HepG2 (cell line): ENCODE measurements around the gene NEIL1. TPM values are rescaled to one million over a fixed set of nuclear protein-coding genes. Genes with fewer than 3 reads are reported as not detected.

Experiments used
- ATAC-seq: fragments of 200-7000 bp; cut with Tn5 transposase; 3 replicates; pipeline ENCODE4 v1.9.1; 2020; ENCODE audit warnings: mild to moderate bottlenecking, moderate library complexity
- BruUV-seq: library from RNA; stranded (reverse); fragments of 400-500 nt; replicated peaks from 2 replicates; lab custom pipeline; 2021; lab: Mats Ljungman, UMichigan
- CTCF ChIA-PET: fragments of 300-600 bp; formaldehyde crosslinking; extraction: SDS; loops from one replicate; lab custom pipeline; 2021; ENCODE audit warnings: low total read pairs, inconsistent platforms, low intra/inter-chr PET ratio; lab: Yijun Ruan, JAX
- POLR2A ChIA-PET: fragments of 350-600 bp; sonication (Branson Sonifier 250); formaldehyde crosslinking; loops from one replicate; lab custom pipeline; 2020; ENCODE audit warnings: antibody characterized with exemption, inconsistent platforms; lab: Yijun Ruan, JAX
- DNase-seq: peaks from one replicate; pipeline ENCODE4 v3.0.0-alpha.2; 2015; ENCODE audit warnings: low spot score
- FAIRE-seq: peaks from 3 replicates; lab custom pipeline; 2011; peaks lifted over from hg19 to GRCh38; lab: Jason Lieb, UNC
- H2AFZ ChIP-seq: one replicate; pipeline ENCODE4 v1.6.1; 2011; ENCODE audit warnings: low read length, inconsistent platforms
- H3K27ac ChIP-seq: fragments of 300-600 bp; 3 replicates; pipeline ENCODE4 v1.8.0; 2011; ENCODE audit warnings: mixed run types, mild to moderate bottlenecking, mixed read lengths, low read length, inconsistent platforms; ENCODE audit not compliant: insufficient read depth; ENCODE audit errors: extremely low read length
- H3K27me3 ChIP-seq, 2 experiments: fragments of 200-600 bp in 1 of 2; 2 replicates in 1 of 2; 3 replicates in 1 of 2; pipeline versions ENCODE4 v1.6.0 to v1.8.0; 2011; ENCODE audit warnings: low read length in 2 of 2, mild to moderate bottlenecking in 2 of 2, moderate library complexity in 2 of 2, inconsistent platforms in 1 of 2; ENCODE audit not compliant: insufficient read depth in 2 of 2, control insufficient read depth in 1 of 2
- H3K36me3 ChIP-seq, 2 experiments: fragments of 200-600 bp in 1 of 2; replicated peaks in 1 of 2; 2 replicates in 1 of 2; 3 replicates in 1 of 2; pipeline versions ENCODE4 v1.5.1 to v1.8.0; 2011; ENCODE audit warnings: low read length in 2 of 2, inconsistent platforms in 1 of 2; ENCODE audit not compliant: insufficient read depth in 2 of 2, control insufficient read depth in 1 of 2
- H3K4me1 ChIP-seq: 2 replicates; pipeline ENCODE4 v1.5.1; 2012; ENCODE audit warnings: low read length, inconsistent platforms; ENCODE audit not compliant: insufficient read depth
- H3K4me2 ChIP-seq: 2 replicates; pipeline ENCODE4 v1.6.0; 2011; ENCODE audit warnings: low read depth, low read length, inconsistent platforms
- H3K4me3 ChIP-seq, 3 experiments: fragments of 200-600 bp in 1 of 3; sonication (generic), shearing (Covaris generic) in 1 of 3; replicated peaks in 1 of 3; 2 replicates each; pipeline ENCODE4 v1.5.1; 2011 to 2016; ENCODE audit warnings: low read length in 3 of 3, inconsistent platforms in 2 of 3, low read depth in 2 of 3, mild to moderate bottlenecking in 2 of 3, control low read depth in 1 of 3, mixed read lengths in 1 of 3; ENCODE audit not compliant: insufficient read depth in 1 of 3
- H3K79me2 ChIP-seq: one replicate; pipeline ENCODE4 v1.6.1; 2011; ENCODE audit warnings: low read length, inconsistent platforms; ENCODE audit not compliant: insufficient read depth
- H3K9ac ChIP-seq: 2 replicates; pipeline ENCODE4 v1.6.0; 2011; ENCODE audit warnings: mild to moderate bottlenecking, low read depth, low read length, inconsistent platforms; ENCODE audit not compliant: insufficient read depth
- H3K9me3 ChIP-seq: 2 replicates; pipeline ENCODE4 v1.5.1; 2012; ENCODE audit warnings: mild to moderate bottlenecking, low read length
- H4K20me1 ChIP-seq: 2 replicates; pipeline ENCODE4 v1.6.0; 2011; ENCODE audit warnings: inconsistent platforms, mild to moderate bottlenecking, low read length, moderate library complexity; ENCODE audit not compliant: insufficient read depth
- REPIN1 ChIP-seq: sonication (generic); formaldehyde crosslinking; IDR thresholded peaks from 2 replicates; pipeline ENCODE4 v1.8.0; 2022; ENCODE audit warnings: missing genetic modification reagents, low read depth, mild to moderate bottlenecking, borderline replicate concordance
- SOX6 ChIP-seq, 2 experiments: fragments of 450-650 bp in 1 of 2; sonication (generic) in 1 of 2; formaldehyde crosslinking in 1 of 2; IDR thresholded peaks; 2 replicates each; pipeline versions ENCODE4 v1.4.0 to v1.6.1; 2017 to 2020; ENCODE audit warnings: antibody characterized with exemption in 1 of 2, mild to moderate bottlenecking in 1 of 2, missing genetic modification reagents in 1 of 2
- ZFX ChIP-seq: sonication (generic); formaldehyde crosslinking; IDR thresholded peaks from 2 replicates; pipeline ENCODE4 v1.4.0; 2020; ENCODE audit warnings: mild to moderate bottlenecking, low read depth, missing genetic modification reagents, moderate library complexity
- ZSCAN21 ChIP-seq: sonication (generic); formaldehyde crosslinking; IDR thresholded peaks from 2 replicates; pipeline ENCODE4 v1.8.0; 2022; ENCODE audit warnings: mild to moderate bottlenecking, missing genetic modification reagents, moderate library complexity, borderline replicate concordance
- WGBS: methylation state at CpG from one replicate; pipeline ENCODE4 v1.1.6; 2017; ENCODE audit warnings: low lambda C conversion rate; 5-methylcytosine and 5-hydroxymethylcytosine counted together
- in situ Hi-C: cut with HindIII; loops from 2 replicates; pipeline ENCODE4 v1.10.0; 2017; ENCODE audit warnings: low pct_unique_long_range_greater_than_20kb; ENCODE audit not compliant: extremely low pct_ligation_motif_present
- intact Hi-C: fragments of 100-400 bp; cut with micrococcal nuclease; formaldehyde crosslinking; loops from one replicate; pipeline ENCODE4 v1.10.0; 2022; ENCODE audit not compliant: unreplicated experiment
- polyA plus RNA-seq, 8 experiments: library from polyadenylated mRNA; depleted of rRNA in 3 of 8; stranded (reverse) in 7 of 8; unstranded in 1 of 8; fragments of >200 nt; fragmentation: Illumina TruSeq in 4 of 8; extraction: Trizol in 4 of 8; gene quantifications; 2 replicates each; pipeline versions ENCODE4 v1.2.1 to v1.2.3, GENCODE V29; 2011 to 2016; ENCODE audit warnings: low read depth in 4 of 8, missing spikeins in 1 of 8, mixed read lengths in 1 of 8; ENCODE audit not compliant: insufficient read depth in 1 of 8
- total RNA-seq, 5 experiments: library from RNA; depleted of rRNA; stranded (reverse); fragments of >200 nt; fragmentation: Illumina TruSeq; extraction: Trizol; gene quantifications; 2 replicates each; pipeline ENCODE4 v1.2.3, GENCODE V29; 2016; ENCODE audit warnings: low read depth in 1 of 5
- TF ChIP-seq, protein P1 (sequence below): sonication (generic); formaldehyde crosslinking; IDR thresholded peaks from 2 replicates; pipeline ENCODE4 v1.5.0; 2020; ENCODE audit warnings: mild to moderate bottlenecking, missing genetic modification reagents, moderate library complexity

The NEIL1 gene
- total and polyA plus RNA-seq, 2 of the 13 experiments (the other 11 are each of a cell fraction or from before 2014, with no cell fraction given) = 10.4 to 15.5 TPM

DNA sequence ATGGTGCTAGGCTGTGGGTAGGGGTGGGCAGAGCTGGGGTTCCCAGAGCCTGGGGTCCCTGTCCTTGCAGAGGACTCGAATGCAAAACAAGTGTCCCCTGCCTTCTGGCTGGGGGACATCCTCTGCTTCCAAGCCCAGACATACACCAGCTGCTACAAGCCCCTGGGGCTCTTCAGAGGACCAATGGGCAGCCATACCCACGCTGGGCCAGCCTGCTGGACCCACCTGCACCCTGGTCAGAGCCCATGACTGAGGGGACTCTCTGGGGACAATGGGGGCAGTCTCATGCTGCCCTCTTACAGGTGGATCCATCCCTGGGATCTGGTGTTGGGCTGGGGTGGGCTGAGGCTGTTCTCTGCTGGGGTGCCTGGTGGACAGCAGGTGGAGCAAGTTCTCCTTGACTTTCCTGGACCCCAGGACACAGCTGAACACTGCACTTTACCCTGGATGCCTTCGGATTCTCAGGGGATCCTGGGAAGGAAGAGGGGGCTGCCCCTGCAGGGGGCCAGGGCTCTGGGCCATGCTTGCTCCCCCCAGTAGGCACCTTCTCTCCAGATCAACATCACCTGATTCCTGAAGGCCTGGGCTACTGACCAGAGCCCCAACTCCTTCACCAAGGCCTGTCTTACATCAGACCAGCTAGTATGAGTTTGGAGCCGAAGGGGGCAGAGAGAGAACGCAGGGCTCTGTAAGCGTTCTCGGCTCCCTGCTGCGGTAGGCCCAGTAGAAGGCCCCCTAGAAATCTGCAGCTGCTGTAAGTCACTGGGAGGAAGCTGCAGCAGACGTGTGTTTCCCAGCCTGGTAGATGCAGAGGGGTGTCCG is 18.1 kb upstream of the NEIL1 start (continued):
- no peak for TF ChIP-seq ZSCAN21 (CRISPR knock-in tag)
- peak; percentile 57; the same call in 1 of the 2 replicates for TF ChIP-seq ZFX (CRISPR knock-in tag)

DNA sequence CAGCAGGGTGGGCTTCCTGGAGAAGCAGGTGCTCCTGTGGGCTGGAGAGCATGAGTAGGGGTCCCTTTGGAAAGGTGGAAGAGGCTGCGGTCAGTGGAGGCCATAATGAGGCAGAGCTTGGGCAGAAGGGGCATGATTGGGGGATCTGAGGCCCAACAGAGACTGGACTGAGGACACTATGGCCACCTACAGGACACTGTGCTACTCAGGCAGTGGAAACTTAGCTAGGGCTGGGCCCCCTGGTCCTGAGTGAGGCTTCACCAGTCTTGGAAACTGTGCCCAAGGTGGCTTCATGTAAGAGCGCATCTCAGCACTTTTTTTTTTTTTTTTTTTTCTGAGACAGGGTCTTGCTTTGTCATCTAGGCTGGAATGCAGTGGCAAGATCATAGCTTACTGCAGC is 17.3 kb upstream of the NEIL1 start:
- FAIRE-seq = no peak
- Histone ChIP-seq H3K4me2 (peak overlapping the region; percentile 44), H3K36me3 (no peaks in the 10 kb centered on the region), H3K27me3 (peaks cover 0 to 4% of the 10 kb centered on the region in 2 experiments; a peak in 2 of 5 replicates), H3K4me1 (peaks cover 7% of the 10 kb centered on the region), H3K4me3 (peak overlapping the region in 1 of 3 experiments; percentile 27; a peak in 1 of 6 replicates), H3K9ac (0 out of 2 replicates have a peak overlapping the region, but pooled peaks have one; percentile 15), H2AFZ (no peak overlapping the region), H3K79me2 (no peaks in the 10 kb centered on the region), H3K27ac (no peak overlapping the region)
- ChIA-PET POLR2A (interaction anchor here (0.6 to 2.6 kb wide), 4 partner anchors 39 to 335 kb away, joined by 3 to 9 read pairs (median 4); partner anchors contain the start of genes IMP3, MAN2C1 and PPCDC), CTCF (no interaction called here)
- BruUV-seq = no TSS peak
- intact Hi-C loops = no loop called here
- in situ Hi-C loops = no loop called here
- DNase-seq = no peak
- WGBS = 62% methylated on average over 2 of the region's 2 CpGs
- no peak for TF ChIP-seq REPIN1 (CRISPR knock-in tag)
- no peak for TF ChIP-seq SOX6 (IDR thresholded peaks at IDR 0.05)
- no peak for TF ChIP-seq SOX6 (CRISPR knock-in tag; IDR thresholded peaks at IDR 0.05)
- TF ChIP-seq, protein P1, sequence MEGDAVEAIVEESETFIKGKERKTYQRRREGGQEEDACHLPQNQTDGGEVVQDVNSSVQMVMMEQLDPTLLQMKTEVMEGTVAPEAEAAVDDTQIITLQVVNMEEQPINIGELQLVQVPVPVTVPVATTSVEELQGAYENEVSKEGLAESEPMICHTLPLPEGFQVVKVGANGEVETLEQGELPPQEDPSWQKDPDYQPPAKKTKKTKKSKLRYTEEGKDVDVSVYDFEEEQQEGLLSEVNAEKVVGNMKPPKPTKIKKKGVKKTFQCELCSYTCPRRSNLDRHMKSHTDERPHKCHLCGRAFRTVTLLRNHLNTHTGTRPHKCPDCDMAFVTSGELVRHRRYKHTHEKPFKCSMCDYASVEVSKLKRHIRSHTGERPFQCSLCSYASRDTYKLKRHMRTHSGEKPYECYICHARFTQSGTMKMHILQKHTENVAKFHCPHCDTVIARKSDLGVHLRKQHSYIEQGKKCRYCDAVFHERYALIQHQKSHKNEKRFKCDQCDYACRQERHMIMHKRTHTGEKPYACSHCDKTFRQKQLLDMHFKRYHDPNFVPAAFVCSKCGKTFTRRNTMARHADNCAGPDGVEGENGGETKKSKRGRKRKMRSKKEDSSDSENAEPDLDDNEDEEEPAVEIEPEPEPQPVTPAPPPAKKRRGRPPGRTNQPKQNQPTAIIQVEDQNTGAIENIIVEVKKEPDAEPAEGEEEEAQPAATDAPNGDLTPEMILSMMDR (CRISPR knock-in tag) = peak; percentile 29; the same call in 1 of the 2 replicates
- TF ChIP-seq, all 625 proteins: peak for 1
- H4K20me1 ChIP-seq = no peaks in the 10 kb centered on the region
- H3K9me3 ChIP-seq = no peaks in the 10 kb centered on the region
- peak; percentile 91 for ATAC-seq
